Measurements from ENCODE around the gene TNFRSF9. TPM values are rescaled to one million over a fixed set of nuclear protein-coding genes. Genes with fewer than 3 reads are reported as not detected.

The TNFRSF9 gene
- total RNA-seq, 4 donors from 2014 or later = 0.66 to 1.7 TPM; not detected in 2

DNA sequence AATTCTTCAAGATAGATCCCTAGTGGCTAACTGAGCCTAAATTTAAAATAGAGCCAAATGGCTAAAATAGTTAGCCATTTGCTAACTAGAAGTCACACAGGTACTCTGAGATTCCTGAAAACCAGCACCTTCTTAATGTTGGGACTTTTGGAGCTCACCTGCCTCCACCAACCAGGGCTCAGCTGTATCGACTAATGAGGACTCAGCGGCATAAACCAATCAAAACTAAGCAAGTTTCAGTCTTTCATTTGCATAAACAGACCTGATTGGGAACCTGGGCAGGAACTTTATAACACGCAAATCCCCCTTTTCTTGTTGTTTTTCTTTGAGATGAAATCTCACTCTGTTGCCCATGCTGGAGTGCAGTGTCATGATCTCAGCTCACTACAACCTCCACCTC is 28.5 kb downstream of the TNFRSF9 start:
- no peaks in the 10 kb centered on the region for H3K4me1 ChIP-seq
- no peak for TF ChIP-seq POLR2A (IDR thresholded peaks at IDR 0.05)
- no peak for TF ChIP-seq CTCF (IDR thresholded peaks at IDR 0.05)
- no peaks in the 10 kb centered on the region for H3K9me3 ChIP-seq
- no peak for DNase-seq
- no peaks in the 10 kb centered on the region for H3K36me3 ChIP-seq
- peak overlapping the region in 1 of 4 donors; percentile 33 for H3K4me3 ChIP-seq
- H3K27ac ChIP-seq = no peak overlapping the region
- no peaks in the 10 kb centered on the region for H3K27me3 ChIP-seq

GRCh38 chr1:7905262-7905661 is 35.4 kb downstream of the TNFRSF9 start:
- no peak for DNase-seq
- no peaks in the 10 kb centered on the region for H3K36me3 ChIP-seq
- TF ChIP-seq CTCF (IDR thresholded peaks at IDR 0.05) (no peak), POLR2A (IDR thresholded peaks at IDR 0.05) (no peak)
- no peak overlapping the region for H3K4me3 ChIP-seq
- no peak overlapping the region for H3K27ac ChIP-seq
- H3K9me3 ChIP-seq = no peaks in the 10 kb centered on the region
- peaks cover 0 to 5% (median 2%) of the 10 kb centered on the region in 4 donors for H3K4me1 ChIP-seq
- no peaks in the 10 kb centered on the region for H3K27me3 ChIP-seq

GRCh38 chr1:7902478-7903085 is 38.1 kb downstream of the TNFRSF9 start:
- H3K27ac ChIP-seq = no peak overlapping the region
- peaks cover 0 to 5% (median 2%) of the 10 kb centered on the region in 4 donors for H3K4me1 ChIP-seq
- no peaks in the 10 kb centered on the region for H3K36me3 ChIP-seq
- H3K27me3 ChIP-seq = no peaks in the 10 kb centered on the region
- DNase-seq = peak; percentile 36 to 81 (median 54)
- TF ChIP-seq POLR2A (IDR thresholded peaks at IDR 0.05) (no peak), CTCF (IDR thresholded peaks at IDR 0.05) (peak in 5 of 6 experiments; percentile 23 to 76 (median 69))
- H3K4me3 ChIP-seq = peak overlapping the region in 2 of 4 donors; percentile 30 to 40
- H3K9me3 ChIP-seq = no peaks in the 10 kb centered on the region

DNA sequence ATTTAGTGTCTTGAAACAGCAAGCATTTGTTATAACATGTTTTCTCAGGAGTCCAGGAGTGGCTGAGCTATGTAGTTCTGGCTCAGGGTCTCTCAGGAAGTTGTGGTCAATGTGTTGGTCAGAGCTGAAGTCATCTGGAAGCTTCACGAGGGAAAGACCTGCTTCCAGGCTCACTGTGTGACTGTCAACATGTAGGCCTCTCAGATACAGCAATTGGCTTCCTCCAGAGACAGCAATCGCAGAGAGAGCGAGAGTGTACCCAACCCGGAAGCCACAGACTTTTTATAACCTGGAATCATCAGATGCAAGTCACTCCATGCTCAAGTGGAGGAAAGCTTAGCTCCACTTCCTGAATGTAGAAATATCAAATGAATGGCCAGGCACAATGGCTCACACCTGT is 40.9 kb downstream of the TNFRSF9 start:
- TF ChIP-seq POLR2A (IDR thresholded peaks at IDR 0.05) (no peak), CTCF (IDR thresholded peaks at IDR 0.05) (no peak)
- H3K27me3 ChIP-seq = no peaks in the 10 kb centered on the region
- H3K9me3 ChIP-seq = no peaks in the 10 kb centered on the region
- no peak overlapping the region for H3K27ac ChIP-seq
- no peak overlapping the region for H3K4me3 ChIP-seq
- H3K36me3 ChIP-seq = no peaks in the 10 kb centered on the region
- peaks cover 0 to 5% (median 2%) of the 10 kb centered on the region in 4 donors for H3K4me1 ChIP-seq
- DNase-seq = no peak

DNA sequence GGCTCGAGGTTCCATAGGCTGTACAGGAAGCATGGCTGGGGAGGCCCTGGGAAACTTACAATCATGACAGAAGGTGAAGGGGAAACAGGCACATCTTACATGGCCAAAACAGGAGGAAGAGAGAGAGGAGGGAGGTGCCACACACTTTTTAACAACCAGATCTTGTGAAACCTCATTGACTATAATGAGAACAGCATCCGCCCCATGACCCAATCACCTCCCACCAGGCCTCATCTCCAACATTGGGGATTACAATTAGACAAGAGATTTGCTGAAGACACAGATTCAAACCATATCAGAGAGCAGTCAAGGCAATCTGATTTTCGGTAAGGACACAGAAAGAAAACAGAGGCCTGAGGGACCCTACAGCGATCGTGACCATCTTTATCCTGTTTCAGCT is 41.7 kb downstream of the TNFRSF9 start:
- no peaks in the 10 kb centered on the region for H3K36me3 ChIP-seq
- H3K4me3 ChIP-seq = no peak overlapping the region
- DNase-seq = no peak
- TF ChIP-seq POLR2A (IDR thresholded peaks at IDR 0.05) (no peak), CTCF (IDR thresholded peaks at IDR 0.05) (no peak)
- no peaks in the 10 kb centered on the region for H3K9me3 ChIP-seq
- H3K27me3 ChIP-seq = no peaks in the 10 kb centered on the region
- H3K27ac ChIP-seq = no peak overlapping the region
- peaks cover 0 to 5% (median 2%) of the 10 kb centered on the region in 4 donors for H3K4me1 ChIP-seq
